BLaER1 (cell line): ENCODE measurements around the gene MYB.

ENCODE experiments used
- H3K27ac ChIP-seq: shearing (Covaris generic); formaldehyde crosslinking; 2 replicates; pipeline ENCODE4 v1.8.1; 2022
- H3K27me3 ChIP-seq: shearing (Covaris generic); formaldehyde crosslinking; 2 replicates; pipeline ENCODE4 v1.8.1; 2022
- H3K36me3 ChIP-seq: shearing (Covaris generic); formaldehyde crosslinking; 2 replicates; pipeline ENCODE4 v1.8.1; 2022
- H3K4me1 ChIP-seq: shearing (Covaris generic); formaldehyde crosslinking; 2 replicates; pipeline ENCODE4 v1.8.1; 2022
- H3K4me2 ChIP-seq: shearing (Covaris generic); formaldehyde crosslinking; 2 replicates; pipeline ENCODE4 v1.8.1; 2022
- H3K4me3 ChIP-seq: shearing (Covaris generic); formaldehyde crosslinking; 2 replicates; pipeline ENCODE4 v1.8.1; 2022
- H3K9ac ChIP-seq: shearing (Covaris generic); formaldehyde crosslinking; 2 replicates; pipeline ENCODE4 v1.8.1; 2022
- H3K9me3 ChIP-seq: shearing (Covaris generic); formaldehyde crosslinking; 2 replicates; pipeline ENCODE4 v1.8.1; 2022
- H4K20me1 ChIP-seq: shearing (Covaris generic); formaldehyde crosslinking; 2 replicates; pipeline ENCODE4 v1.8.1; 2022
- Cebpa-rat ChIP-seq: shearing (Covaris generic); IDR thresholded peaks from 2 replicates; pipeline ENCODE4 v1.8.1; 2022

MYB gene

GRCh38 chr6:135226537-135226936 is 45.4 kb downstream of the MYB start:
- peaks cover 13% of the 10 kb centered on the region; the same call in 1 of the 2 replicates for H4K20me1 ChIP-seq
- no peak for TF ChIP-seq Cebpa-rat
- H3K36me3 ChIP-seq, result no peaks in the 10 kb centered on the region
- no peak overlapping the region for H3K4me2 ChIP-seq
- no peaks in the 10 kb centered on the region for H3K4me1 ChIP-seq
- no peak overlapping the region for H3K4me3 ChIP-seq
- no peak overlapping the region for H3K9ac ChIP-seq
- no peaks in the 10 kb centered on the region for H3K9me3 ChIP-seq
- H3K27ac ChIP-seq, result no peak overlapping the region
- no peaks in the 10 kb centered on the region for H3K27me3 ChIP-seq

GRCh38 chr6:135227349-135227748 is 46.2 kb downstream of the MYB start:
- H4K20me1 ChIP-seq, result peaks cover 5% of the 10 kb centered on the region; the same call in 1 of the 2 replicates
- H3K4me2 ChIP-seq, result no peak overlapping the region
- no peaks in the 10 kb centered on the region for H3K4me1 ChIP-seq
- no peaks in the 10 kb centered on the region for H3K36me3 ChIP-seq
- TF ChIP-seq Cebpa-rat, result no peak
- no peaks in the 10 kb centered on the region for H3K27me3 ChIP-seq
- H3K9me3 ChIP-seq, result no peaks in the 10 kb centered on the region
- H3K27ac ChIP-seq, result no peak overlapping the region
- H3K9ac ChIP-seq, result no peak overlapping the region
- no peak overlapping the region for H3K4me3 ChIP-seq

- no peak overlapping the region for H3K27ac ChIP-seq
- no peaks in the 10 kb centered on the region for H3K9me3 ChIP-seq
- TF ChIP-seq Cebpa-rat, result no peak
- H3K27me3 ChIP-seq, result no peaks in the 10 kb centered on the region
- 0 out of 2 replicates have a peak, but pooled peaks cover 1% of the 10 kb centered on the region for H4K20me1 ChIP-seq
- H3K4me2 ChIP-seq, result no peak overlapping the region
- no peak overlapping the region for H3K4me3 ChIP-seq
- H3K4me1 ChIP-seq, result no peaks in the 10 kb centered on the region
- H3K9ac ChIP-seq, result no peak overlapping the region
- no peaks in the 10 kb centered on the region for H3K36me3 ChIP-seq
Measured at GRCh38 chr6:135227758-135228157, 46.6 kb downstream of the MYB start.

- Histone ChIP-seq H3K4me2 (no peak overlapping the region), H3K27me3 (no peaks in the 10 kb centered on the region), H3K9me3 (no peaks in the 10 kb centered on the region), H3K36me3 (no peaks in the 10 kb centered on the region), H3K27ac (no peak overlapping the region), H3K9ac (no peak overlapping the region), H4K20me1 (no peaks in the 10 kb centered on the region), H3K4me3 (no peak overlapping the region), H3K4me1 (peaks cover 2% of the 10 kb centered on the region)
- no peak for TF ChIP-seq Cebpa-rat
Measured at GRCh38 chr6:135228486-135228885, 47.4 kb downstream of the MYB start.

GRCh38 chr6:135229996-135230395 is 48.9 kb downstream of the MYB start:
- H3K36me3 ChIP-seq, result no peaks in the 10 kb centered on the region
- H3K4me2 ChIP-seq, result no peak overlapping the region
- H3K27ac ChIP-seq, result no peak overlapping the region
- no peak overlapping the region for H3K4me3 ChIP-seq
- no peaks in the 10 kb centered on the region for H4K20me1 ChIP-seq
- no peak overlapping the region for H3K9ac ChIP-seq
- no peak for TF ChIP-seq Cebpa-rat
- no peaks in the 10 kb centered on the region for H3K27me3 ChIP-seq
- peaks cover 9% of the 10 kb centered on the region for H3K4me1 ChIP-seq
- no peaks in the 10 kb centered on the region for H3K9me3 ChIP-seq

GRCh38 chr6:135230711-135231468 is 49.8 kb downstream of the MYB start:
- H3K27ac ChIP-seq, result no peak overlapping the region
- H3K27me3 ChIP-seq, result no peaks in the 10 kb centered on the region
- H3K4me3 ChIP-seq, result no peak overlapping the region

GRCh38 chr6:135231469-135231844 is 50.3 kb downstream of the MYB start:
- Histone ChIP-seq H3K27ac (no peak overlapping the region), H3K27me3 (no peaks in the 10 kb centered on the region)

More at GRCh38 chr6:135230711-135231468, 49.8 kb downstream of the MYB start:
- H3K9ac ChIP-seq, result no peak overlapping the region
- no peak for TF ChIP-seq Cebpa-rat
- H3K36me3 ChIP-seq, result no peaks in the 10 kb centered on the region
- no peaks in the 10 kb centered on the region for H4K20me1 ChIP-seq
- no peak overlapping the region for H3K4me2 ChIP-seq
- H3K4me1 ChIP-seq, result peaks cover 9% of the 10 kb centered on the region
- no peaks in the 10 kb centered on the region for H3K9me3 ChIP-seq

GRCh38 chr6:135233686-135234491 is 52.8 kb downstream of the MYB start:
- no peak overlapping the region for H3K27ac ChIP-seq
- H3K27me3 ChIP-seq, result no peaks in the 10 kb centered on the region
- no peak overlapping the region for H3K9ac ChIP-seq
- peak overlapping the region; percentile 4; the same call in 1 of the 2 replicates for H3K4me2 ChIP-seq
- no peaks in the 10 kb centered on the region for H3K9me3 ChIP-seq
- no peaks in the 10 kb centered on the region for H3K36me3 ChIP-seq
- no peak for TF ChIP-seq Cebpa-rat
- H3K4me3 ChIP-seq, result no peak overlapping the region
- peaks cover 18% of the 10 kb centered on the region for H3K4me1 ChIP-seq
- H4K20me1 ChIP-seq, result no peaks in the 10 kb centered on the region

More at GRCh38 chr6:135231469-135231844, 50.3 kb downstream of the MYB start:
- H3K9me3 ChIP-seq, result no peaks in the 10 kb centered on the region
- H4K20me1 ChIP-seq, result no peaks in the 10 kb centered on the region
- no peak for TF ChIP-seq Cebpa-rat
- H3K4me2 ChIP-seq, result no peak overlapping the region
- no peak overlapping the region for H3K4me3 ChIP-seq
- H3K36me3 ChIP-seq, result no peaks in the 10 kb centered on the region
- H3K9ac ChIP-seq, result no peak overlapping the region
- H3K4me1 ChIP-seq, result peaks cover 12% of the 10 kb centered on the region

GRCh38 chr6:135234492-135234780 is 53.3 kb downstream of the MYB start:
- Histone ChIP-seq H3K27ac (no peak overlapping the region), H3K4me1 (peaks cover 18% of the 10 kb centered on the region), H4K20me1 (no peaks in the 10 kb centered on the region), H3K4me2 (no peak overlapping the region), H3K27me3 (no peaks in the 10 kb centered on the region), H3K9ac (no peak overlapping the region), H3K4me3 (no peak overlapping the region), H3K9me3 (no peaks in the 10 kb centered on the region), H3K36me3 (no peaks in the 10 kb centered on the region)
- no peak for TF ChIP-seq Cebpa-rat

GRCh38 chr6:135235716-135236115 is 54.6 kb downstream of the MYB start:
- Histone ChIP-seq H3K36me3 (no peaks in the 10 kb centered on the region), H4K20me1 (no peaks in the 10 kb centered on the region), H3K9me3 (no peaks in the 10 kb centered on the region), H3K4me3 (no peak overlapping the region), H3K27me3 (no peaks in the 10 kb centered on the region), H3K4me1 (peaks cover 18% of the 10 kb centered on the region), H3K4me2 (no peak overlapping the region), H3K9ac (no peak overlapping the region), H3K27ac (no peak overlapping the region)
- TF ChIP-seq Cebpa-rat, result no peak
